HEK293 (cell line): ENCODE measurements around the gene CALB2.

Experiments
- CTCF ChIA-PET: fragments of 350-600 bp; formaldehyde crosslinking; extraction: SDS; loops from one replicate; lab custom pipeline; 2021; ENCODE audit warnings: antibody characterized with exemption; lab: Yijun Ruan, JAX
- POLR2A ChIA-PET: fragments of 300-600 bp; formaldehyde crosslinking; extraction: SDS; loops from one replicate; lab custom pipeline; 2020; ENCODE audit warnings: antibody characterized with exemption, inconsistent platforms; lab: Yijun Ruan, JAX
- H3K27ac ChIP-seq: fragments of 200-500 bp; sonication (Bioruptor generic); 2 replicates; pipeline ENCODE4 v1.5.1; 2014; ENCODE audit warnings: low read depth, low read length, control low read depth, inconsistent platforms; ENCODE audit errors: extremely low read depth
- H3K36me3 ChIP-seq, 2 experiments: fragments of 200-500 bp in 1 of 2; sonication (Bioruptor generic) in 1 of 2; 1 replicate in 1 of 2; 2 replicates in 1 of 2; pipeline ENCODE4 v1.5.1; 2014 to 2017; ENCODE audit warnings: inconsistent platforms in 2 of 2, low read length in 2 of 2; ENCODE audit not compliant: control insufficient read depth in 2 of 2, insufficient read depth in 1 of 2
- H3K4me1 ChIP-seq: fragments of 200-500 bp; sonication (Bioruptor generic); 2 replicates; pipeline ENCODE4 v1.5.1; 2014; ENCODE audit warnings: mild to moderate bottlenecking, low read length, inconsistent platforms; ENCODE audit not compliant: control insufficient read depth, insufficient read depth
- H3K4me3 ChIP-seq: 2 replicates; pipeline ENCODE4 v1.5.1; 2011; ENCODE audit warnings: low read depth, mild to moderate bottlenecking, control low read depth, low read length, moderate library complexity
- H3K9me3 ChIP-seq: fragments of 200-500 bp; sonication (Bioruptor generic); 2 replicates; pipeline ENCODE4 v1.5.1; 2014; ENCODE audit warnings: low read depth, low read length, inconsistent platforms; ENCODE audit not compliant: control insufficient read depth, insufficient read depth
- BCL6B ChIP-seq: fragments of 450-650 bp; formaldehyde crosslinking; IDR thresholded peaks from 2 replicates; pipeline ENCODE4 v1.5.1; 2017; ENCODE audit warnings: missing biosample characterization, missing genetic modification characterization
- INSM2 ChIP-seq: fragments of 450-650 bp; formaldehyde crosslinking; IDR thresholded peaks from 2 replicates; pipeline ENCODE4 v1.5.1; 2016; ENCODE audit warnings: missing biosample characterization, missing genetic modification characterization
- SCRT2 ChIP-seq: fragments of 450-650 bp; formaldehyde crosslinking; IDR thresholded peaks from 2 replicates; pipeline ENCODE4 v1.5.1; 2016; ENCODE audit warnings: missing biosample characterization, missing genetic modification characterization
- ZBTB20 ChIP-seq: fragments of 450-650 bp; formaldehyde crosslinking; IDR thresholded peaks from 2 replicates; pipeline ENCODE4 v1.5.1; 2016; ENCODE audit warnings: missing biosample characterization, missing genetic modification characterization
- ZBTB26 ChIP-seq: fragments of 450-650 bp; formaldehyde crosslinking; optimal IDR thresholded peaks from 2 replicates; pipeline ENCODE3; 2016; ENCODE audit warnings: missing biosample characterization, mild to moderate bottlenecking, missing genetic modification characterization
- ZIC2 ChIP-seq: fragments of 450-650 bp; formaldehyde crosslinking; IDR thresholded peaks from 2 replicates; pipeline ENCODE4 v1.5.1; 2016; ENCODE audit warnings: missing biosample characterization, missing genetic modification characterization
- ZNF23 ChIP-seq: fragments of 450-650 bp; formaldehyde crosslinking; IDR thresholded peaks from 2 replicates; pipeline ENCODE4 v1.5.1; 2016; ENCODE audit warnings: missing biosample characterization, missing genetic modification characterization, borderline replicate concordance
- ZNF239 ChIP-seq: fragments of 450-650 bp; formaldehyde crosslinking; IDR thresholded peaks from 2 replicates; pipeline ENCODE4 v1.5.1; 2016; ENCODE audit warnings: missing biosample characterization, missing genetic modification characterization
- ZNF26 ChIP-seq: fragments of 450-650 bp; formaldehyde crosslinking; IDR thresholded peaks from 2 replicates; pipeline ENCODE4 v1.5.1; 2016; ENCODE audit warnings: missing biosample characterization, missing genetic modification characterization
- ZNF335 ChIP-seq: fragments of 450-650 bp; formaldehyde crosslinking; conservative IDR thresholded peaks from 2 replicates; pipeline ENCODE4 v1.5.1; 2016; ENCODE audit warnings: missing biosample characterization, missing genetic modification characterization
- ZNF354C ChIP-seq: fragments of 450-650 bp; formaldehyde crosslinking; IDR thresholded peaks from 2 replicates; pipeline ENCODE4 v1.5.1; 2016; ENCODE audit warnings: missing biosample characterization, missing genetic modification characterization, low read depth, borderline replicate concordance
- ZNF394 ChIP-seq: fragments of 450-650 bp; formaldehyde crosslinking; IDR thresholded peaks from 2 replicates; pipeline ENCODE4 v1.5.1; 2016; ENCODE audit warnings: missing biosample characterization, missing genetic modification characterization, mild to moderate bottlenecking, moderate library complexity, borderline replicate concordance
- ZNF426 ChIP-seq: fragments of 450-650 bp; formaldehyde crosslinking; IDR thresholded peaks from 2 replicates; pipeline ENCODE4 v1.5.1; 2017; ENCODE audit warnings: missing biosample characterization, missing genetic modification characterization, mild to moderate bottlenecking, inconsistent platforms, moderate library complexity
- ZNF48 ChIP-seq: fragments of 450-650 bp; formaldehyde crosslinking; IDR thresholded peaks from 2 replicates; pipeline ENCODE4 v1.5.1; 2016; ENCODE audit warnings: missing biosample characterization, missing genetic modification characterization
- ZNF518A ChIP-seq: fragments of 450-650 bp; formaldehyde crosslinking; conservative IDR thresholded peaks from 2 replicates; pipeline ENCODE4 v1.5.1; 2016; ENCODE audit warnings: low read depth, missing biosample characterization, missing genetic modification characterization
- ZNF544 ChIP-seq: fragments of 450-650 bp; formaldehyde crosslinking; IDR thresholded peaks from 2 replicates; pipeline ENCODE4 v1.5.0; 2017; ENCODE audit warnings: missing biosample characterization, missing genetic modification characterization
- ZNF701 ChIP-seq: fragments of 450-650 bp; formaldehyde crosslinking; IDR thresholded peaks from 2 replicates; pipeline ENCODE4 v1.5.1; 2016; ENCODE audit warnings: missing biosample characterization, missing genetic modification characterization
- ZNF76 ChIP-seq: fragments of 450-650 bp; formaldehyde crosslinking; IDR thresholded peaks from 2 replicates; pipeline ENCODE4; 2016; ENCODE audit warnings: low read depth, missing biosample characterization, missing genetic modification characterization, borderline replicate concordance
- ZNF768 ChIP-seq: fragments of 450-650 bp; formaldehyde crosslinking; IDR thresholded peaks from 2 replicates; pipeline ENCODE4 v1.5.1; 2018; ENCODE audit warnings: missing biosample characterization, mild to moderate bottlenecking, missing genetic modification characterization
- ZNF837 ChIP-seq: fragments of 450-650 bp; formaldehyde crosslinking; IDR thresholded peaks from 2 replicates; pipeline ENCODE4 v1.5.1; 2016; ENCODE audit warnings: missing biosample characterization, missing genetic modification characterization

The CALB2 gene

GRCh38 chr16:71431991-71432390, 73.5 kb downstream of the CALB2 start:
- Histone ChIP-seq H3K36me3 (no peaks in the 10 kb centered on the region), H3K9me3 (no peaks in the 10 kb centered on the region), H3K27ac (no peak overlapping the region), H3K4me3 (no peak overlapping the region), H3K4me1 (no peaks in the 10 kb centered on the region)
- CTCF ChIA-PET: interaction anchor here (1.2 kb wide), 1 partner anchor 19 kb away, joined by 4 read pairs; no protein-coding TSS in a partner anchor
- POLR2A ChIA-PET: no interaction called here
- TF ChIP-seq ZNF23 (tag by site-specific recombination): no peak
- TF ChIP-seq ZNF76 (tag by site-specific recombination): no peak
- TF ChIP-seq BCL6B (tag by site-specific recombination): no peak
- no peak for TF ChIP-seq ZNF239 (tag by site-specific recombination)
- no peak for TF ChIP-seq ZNF335 (tag by site-specific recombination)
- TF ChIP-seq ZBTB20: no peak
- TF ChIP-seq, all 188 proteins: peak for 0

- H3K36me3 ChIP-seq: no peaks in the 10 kb centered on the region
- TF ChIP-seq ZIC2: 0 out of 2 replicates have a peak, but pooled peaks have one; percentile 10
- no peak for TF ChIP-seq INSM2 (tag by site-specific recombination)
- POLR2A ChIA-PET: no interaction called here
These were observed 74.4 kb downstream of the CALB2 start for GRCh38 chr16:71432906-71433305.

GRCh38 chr16:71436473-71436872, 78.0 kb downstream of the CALB2 start:
- no peak overlapping the region for H3K4me3 ChIP-seq
- H3K4me1 ChIP-seq: no peaks in the 10 kb centered on the region
- no peaks in the 10 kb centered on the region for H3K36me3 ChIP-seq
- CTCF ChIA-PET: no interaction called here
- no peaks in the 10 kb centered on the region for H3K9me3 ChIP-seq
- no peak overlapping the region for H3K27ac ChIP-seq
- POLR2A ChIA-PET: no interaction called here
- no peak for TF ChIP-seq ZNF837 (tag by site-specific recombination)
- no peak for TF ChIP-seq ZNF768 (tag by site-specific recombination)
- no peak for TF ChIP-seq ZNF26 (tag by site-specific recombination)
- TF ChIP-seq ZNF394 (tag by site-specific recombination): no peak
- no peak for TF ChIP-seq ZNF48 (tag by site-specific recombination)
- TF ChIP-seq ZNF544: no peak
- TF ChIP-seq ZNF701 (tag by site-specific recombination): no peak
- no peak for TF ChIP-seq ZNF354C (tag by site-specific recombination)
- no peak for TF ChIP-seq ZBTB26 (tag by site-specific recombination)
- no peak for TF ChIP-seq ZNF426 (tag by site-specific recombination)
- TF ChIP-seq ZNF518A (tag by site-specific recombination): no peak
- no peak for TF ChIP-seq SCRT2

More at GRCh38 chr16:71432906-71433305, 74.4 kb downstream of the CALB2 start:
- Histone ChIP-seq H3K4me1 (no peaks in the 10 kb centered on the region), H3K27ac (no peak overlapping the region), H3K9me3 (no peaks in the 10 kb centered on the region), H3K4me3 (no peak overlapping the region)
- CTCF ChIA-PET: interaction anchor here (0.5 to 2.2 kb wide), 3 partner anchors 12 to 67 kb away, joined by 4 to 5 read pairs (median 4); no protein-coding TSS in a partner anchor
